ENCODE data around the gene DOK5.

The DOK5 gene

GRCh38 chr20:54608943-54609342, 133.6 kb downstream of the DOK5 start:
- no peak for DNase-seq (ENCODE audit: low read depth in 3 of 3)

- DNase-seq (ENCODE audit: low read depth in 3 of 3), result no peak
Measured at GRCh38 chr20:54611708-54612412, 136.5 kb downstream of the DOK5 start.

GRCh38 chr20:54618412-54618811, 143.0 kb downstream of the DOK5 start:
- no peak for DNase-seq (ENCODE audit: low read depth in 3 of 3)

- DNase-seq (ENCODE audit: low read depth in 3 of 3), result no peak
Measured at GRCh38 chr20:54619181-54619580, 143.8 kb downstream of the DOK5 start.

- no peak for DNase-seq (ENCODE audit: low read depth in 3 of 3)
Measured at GRCh38 chr20:54619682-54620081, 144.3 kb downstream of the DOK5 start.

- DNase-seq (ENCODE audit: low read depth in 3 of 3), result no peak
Measured at GRCh38 chr20:54620611-54621010, 145.2 kb downstream of the DOK5 start.

GRCh38 chr20:54622333-54623295, 147.2 kb downstream of the DOK5 start:
- no peak for DNase-seq (ENCODE audit: low read depth in 3 of 3)

GRCh38 chr20:54623991-54624569, 148.7 kb downstream of the DOK5 start:
- DNase-seq (ENCODE audit: low read depth in 3 of 3), result no peak

- no peak for DNase-seq (ENCODE audit: low read depth in 3 of 3)
Measured at GRCh38 chr20:54624706-54625390, 149.5 kb downstream of the DOK5 start.

- no peak for DNase-seq (ENCODE audit: low read depth in 3 of 3)
Measured at GRCh38 chr20:54625497-54625896, 150.1 kb downstream of the DOK5 start.

GRCh38 chr20:54626126-54626525, 150.7 kb downstream of the DOK5 start:
- no peak for DNase-seq (ENCODE audit: low read depth in 3 of 3)

- no peak for DNase-seq (ENCODE audit: low read depth in 3 of 3)
Measured at GRCh38 chr20:54629632-54630031, 154.2 kb downstream of the DOK5 start.

- DNase-seq (ENCODE audit: low read depth in 3 of 3), result no peak
Measured at GRCh38 chr20:54630582-54630981, 155.2 kb downstream of the DOK5 start.

- no peak for DNase-seq (ENCODE audit: low read depth in 3 of 3)
Measured at GRCh38 chr20:54631059-54631458, 155.7 kb downstream of the DOK5 start.

GRCh38 chr20:54633374-54634355, 158.3 kb downstream of the DOK5 start:
- DNase-seq (ENCODE audit: low read depth in 3 of 3), result no peak

- DNase-seq (ENCODE audit: low read depth in 3 of 3), result no peak
Measured at GRCh38 chr20:54636575-54636974, 161.2 kb downstream of the DOK5 start.

- no peak for DNase-seq (ENCODE audit: low read depth in 3 of 3)
Measured at GRCh38 chr20:54639941-54640340, 164.5 kb downstream of the DOK5 start.

- no peak for DNase-seq (ENCODE audit: low read depth in 3 of 3)
Measured at GRCh38 chr20:54640800-54641199, 165.4 kb downstream of the DOK5 start.

- no peak for DNase-seq (ENCODE audit: low read depth in 3 of 3)
Measured at GRCh38 chr20:54642864-54643667, 167.7 kb downstream of the DOK5 start.

- no peak for DNase-seq (ENCODE audit: low read depth in 3 of 3)
Measured at GRCh38 chr20:54643761-54644160, 168.4 kb downstream of the DOK5 start.

All from stimulated activated CD4-positive, alpha-beta T cell treated with anti-CD3 and anti-CD28 coated beads, TNF-alpha, amount 100 ng/mL, for 24 hours (primary cell).